ENCODE results near the gene GAN.

GAN gene

DNA sequence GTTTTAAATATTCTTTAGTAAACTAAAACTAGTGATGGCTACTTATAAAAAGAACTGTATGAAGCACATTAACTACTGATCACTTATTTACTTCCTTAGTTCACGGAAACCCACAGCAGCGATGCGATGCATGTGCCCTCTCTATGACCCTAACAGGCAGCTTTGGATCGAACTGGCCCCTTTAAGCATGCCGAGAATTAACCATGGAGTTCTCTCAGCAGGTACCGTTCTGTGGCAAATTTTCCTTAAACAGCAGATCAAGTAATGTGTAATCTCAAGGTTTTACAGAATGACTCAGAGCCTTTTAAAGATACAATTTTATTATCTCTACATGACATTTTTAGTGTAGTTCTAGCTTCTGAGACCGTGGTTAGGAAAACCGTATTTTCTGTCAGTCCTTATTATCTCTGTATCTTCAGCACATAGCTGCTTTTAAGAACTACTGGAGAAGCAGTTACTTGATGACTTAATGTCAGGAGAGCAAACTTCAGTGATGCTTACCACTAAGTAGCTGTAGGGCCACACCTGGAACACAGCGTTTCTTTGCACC lies 43.0 kb downstream of the GAN start:
- DNase-seq: no peak

GRCh38 chr16:81358860-81359259 lies 44.1 kb downstream of the GAN start:
- no peak for DNase-seq

DNA sequence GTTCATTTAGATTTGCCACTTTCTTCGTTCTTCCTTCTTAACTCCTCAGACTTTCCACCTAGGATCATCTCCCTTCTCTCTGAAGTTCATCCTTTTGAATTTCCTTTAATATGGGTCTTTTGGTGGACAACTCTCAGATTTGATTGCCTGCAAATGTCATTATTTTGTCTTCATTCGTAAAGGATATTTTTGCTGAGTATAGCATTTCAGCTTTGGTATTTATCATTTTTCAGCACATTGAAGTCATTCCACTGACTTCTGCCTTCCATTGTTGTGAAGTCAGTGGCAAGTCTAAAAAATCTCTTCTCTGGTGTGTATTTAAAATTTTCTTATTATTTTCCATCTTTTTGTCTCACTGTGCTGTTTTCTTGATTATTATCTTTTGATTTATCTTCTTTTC lies 45.4 kb downstream of the GAN start:
- no peak for DNase-seq

DNA sequence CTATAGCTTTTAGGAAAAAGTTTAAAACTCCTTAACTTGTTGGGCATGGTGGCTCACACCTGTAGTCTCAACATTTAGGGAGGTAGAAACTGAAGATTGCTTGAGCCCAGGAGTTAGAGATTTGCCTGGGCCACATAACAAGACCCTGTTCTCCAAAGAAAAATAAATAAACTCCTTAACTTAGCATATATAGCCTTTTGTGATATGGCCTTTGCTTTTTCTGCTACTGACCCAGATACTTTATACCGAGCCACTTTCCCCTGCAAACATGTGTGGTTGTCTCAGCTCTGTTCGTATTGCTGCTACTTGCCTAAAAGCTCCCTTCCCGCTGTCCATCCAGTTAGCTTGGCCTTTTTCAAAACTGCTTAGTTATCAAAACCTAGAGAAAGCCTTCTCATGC lies 51.0 kb downstream of the GAN start:
- no peak for DNase-seq

DNA sequence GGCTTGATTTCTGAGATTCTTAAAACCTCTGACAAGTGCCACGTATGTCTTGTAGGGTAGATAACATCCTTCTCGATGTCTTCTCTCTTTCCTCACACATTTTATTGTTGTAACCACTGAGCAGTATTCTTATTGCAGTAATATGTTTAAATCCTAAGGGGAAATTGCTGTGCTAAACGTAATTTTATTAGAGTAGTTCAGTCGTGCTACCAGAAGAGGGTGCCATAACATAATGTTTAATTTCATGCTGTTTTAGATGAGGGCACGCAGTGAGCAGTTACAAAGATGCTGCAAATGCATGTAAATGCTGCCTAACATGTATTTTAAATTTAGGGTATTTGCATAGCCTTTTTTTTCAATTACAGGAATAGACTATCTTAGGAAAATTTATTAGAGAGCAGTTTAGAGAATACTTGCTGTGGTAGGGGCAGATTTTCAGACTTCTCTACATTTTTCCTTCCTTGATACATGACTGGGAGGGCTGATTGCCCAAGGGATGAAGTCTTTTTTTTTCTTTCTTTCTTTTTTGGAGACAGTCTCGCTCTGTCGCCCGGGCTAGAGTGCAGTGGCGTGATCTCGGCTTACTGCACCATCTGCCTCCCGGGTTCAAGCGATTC lies 51.7 kb downstream of the GAN start:
- no peak for DNase-seq

GRCh38 chr16:81367821-81368220 lies 53.1 kb downstream of the GAN start:
- DNase-seq: no peak

GRCh38 chr16:81369888-81370504 lies 55.2 kb downstream of the GAN start:
- no peak for DNase-seq

- no peak for DNase-seq
Observed at GRCh38 chr16:81371106-81371505, 56.3 kb downstream of the GAN start.

DNA sequence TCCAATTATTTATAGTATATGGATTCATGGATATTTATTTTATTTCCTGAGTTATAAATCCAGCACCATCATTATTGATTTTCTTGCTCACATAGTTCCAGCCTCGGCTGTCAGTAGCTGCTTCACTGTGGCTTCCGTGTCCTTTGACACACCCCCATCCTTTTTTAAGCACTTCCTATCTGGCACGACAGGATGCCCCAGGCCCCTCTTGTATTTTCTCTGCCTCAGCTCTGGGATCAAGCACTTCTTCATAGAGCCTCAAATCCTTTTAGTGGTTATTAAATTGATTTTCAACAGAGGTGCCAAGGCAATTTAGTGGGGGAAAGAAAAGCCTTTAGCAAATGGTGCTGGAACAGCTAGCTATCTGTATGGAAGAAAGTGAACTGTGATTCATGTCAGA lies 59.8 kb downstream of the GAN start:
- no peak for DNase-seq

DNA sequence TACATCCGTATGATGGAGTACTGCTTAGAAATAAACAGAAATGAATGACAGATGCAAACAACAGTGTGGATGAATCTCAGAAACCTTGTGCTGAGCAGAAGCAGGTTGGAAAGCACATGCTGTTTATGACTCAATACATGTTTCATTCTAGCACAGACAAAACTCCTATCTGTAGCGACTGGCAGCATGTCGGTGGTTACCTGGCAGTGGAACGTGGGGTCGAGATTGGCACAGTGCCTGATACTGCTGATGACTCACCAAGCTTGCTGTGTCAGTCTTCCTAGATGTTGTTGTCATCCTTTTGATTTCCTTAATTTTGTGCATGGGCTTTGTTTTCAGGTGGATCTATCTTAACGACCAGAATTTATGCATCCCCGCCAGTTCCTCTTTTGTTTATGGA lies 62.1 kb downstream of the GAN start:
- DNase-seq: no peak

DNA sequence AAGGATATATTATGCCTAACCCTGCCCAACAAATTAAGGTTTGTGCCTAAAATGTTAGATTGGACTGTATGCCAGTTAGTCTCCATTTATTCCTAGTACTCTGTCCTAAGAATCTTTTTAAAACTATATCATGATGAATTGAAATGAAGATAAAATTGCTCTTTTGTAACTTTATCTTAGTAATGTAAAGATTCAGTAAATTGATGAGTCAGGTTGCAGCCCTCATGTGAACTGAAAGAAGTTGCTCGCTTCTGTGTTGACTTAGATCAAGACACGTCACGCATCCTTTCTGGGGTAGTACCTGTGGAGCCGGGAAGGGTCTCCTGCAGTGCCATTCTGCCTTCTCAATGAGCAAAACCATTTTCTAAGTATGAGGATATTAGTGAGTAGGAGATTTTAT lies 63.3 kb downstream of the GAN start:
- DNase-seq: no peak

DNA sequence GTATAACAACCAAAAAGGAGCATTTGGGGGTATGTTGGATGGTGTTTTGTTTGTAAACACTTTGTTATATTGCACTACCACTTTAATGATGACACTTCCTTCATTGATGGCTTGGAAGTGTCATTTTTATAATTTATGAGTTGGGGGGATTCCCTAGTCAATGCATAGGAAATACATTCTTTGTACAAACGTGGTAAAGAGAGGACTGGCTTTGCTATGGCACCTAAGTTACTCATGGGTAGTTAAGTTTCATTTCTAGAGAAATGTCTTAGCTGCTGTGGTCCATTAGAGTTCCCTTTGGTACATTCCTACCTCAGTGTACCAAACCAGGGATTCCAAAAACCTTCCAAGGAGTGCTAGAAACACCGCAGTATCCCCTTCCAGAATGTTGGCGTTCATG lies 66.2 kb downstream of the GAN start:
- DNase-seq: no peak

- DNase-seq: no peak
Observed at GRCh38 chr16:81384006-81384405, 69.2 kb downstream of the GAN start.

DNA sequence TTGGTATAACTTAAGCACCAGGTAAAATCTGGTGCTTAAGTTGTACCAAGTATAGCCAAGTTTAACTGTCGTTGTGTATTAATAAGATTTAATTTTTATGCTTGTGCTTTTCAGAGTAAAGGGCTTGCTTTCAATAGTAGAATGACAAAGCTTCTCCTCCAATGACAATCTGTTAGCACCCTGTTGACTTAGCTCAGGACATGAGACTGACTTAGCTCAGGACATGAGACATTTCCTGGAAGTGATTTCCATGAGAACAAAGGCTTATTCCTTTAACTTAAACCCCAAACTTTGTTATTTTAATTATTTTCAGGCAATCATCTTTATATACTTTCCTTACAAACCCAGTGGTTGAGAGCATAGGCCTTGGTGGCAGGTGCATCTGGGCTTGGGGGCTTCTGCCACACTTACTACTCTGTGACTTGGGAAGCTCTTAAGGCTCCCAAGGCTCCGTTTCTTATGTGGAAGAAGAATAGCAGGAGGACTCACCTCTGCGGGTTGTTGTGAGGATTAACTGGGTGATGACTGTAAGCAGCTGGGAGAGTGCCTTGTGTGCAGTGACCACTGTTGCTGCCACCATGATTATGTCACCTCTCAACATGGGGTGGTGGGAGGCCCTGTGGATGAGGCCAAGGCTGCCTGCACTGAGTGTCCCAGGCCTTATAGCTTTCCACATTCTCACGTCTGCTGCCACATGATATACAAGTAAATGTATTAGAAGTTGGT lies 70.4 kb downstream of the GAN start:
- no peak for DNase-seq

DNA sequence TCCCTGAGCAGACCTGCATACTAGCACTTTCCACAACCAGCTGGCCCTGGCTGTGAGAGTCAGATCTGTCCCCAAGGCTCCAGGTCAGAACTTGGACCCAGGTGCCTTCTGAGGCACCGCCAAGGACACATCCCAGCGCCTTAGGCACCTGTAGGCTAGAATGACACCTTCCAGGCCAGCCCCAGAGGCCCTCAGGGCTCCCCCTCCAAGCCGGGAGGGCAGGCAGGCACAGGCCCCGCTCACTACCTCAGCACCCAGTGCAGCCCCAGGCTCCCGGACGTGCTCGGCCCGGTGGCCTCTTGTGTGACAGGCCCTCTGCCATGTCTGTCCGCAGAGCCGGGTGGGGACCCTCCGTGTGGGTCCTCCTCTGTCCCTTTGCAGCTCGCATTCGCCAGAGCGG lies 73.6 kb downstream of the GAN start:
- no peak for DNase-seq

- no peak for DNase-seq
Observed at GRCh38 chr16:81390840-81391239, 76.1 kb downstream of the GAN start.

- no peak for DNase-seq
Observed at GRCh38 chr16:81392011-81392410, 77.2 kb downstream of the GAN start.

DNA sequence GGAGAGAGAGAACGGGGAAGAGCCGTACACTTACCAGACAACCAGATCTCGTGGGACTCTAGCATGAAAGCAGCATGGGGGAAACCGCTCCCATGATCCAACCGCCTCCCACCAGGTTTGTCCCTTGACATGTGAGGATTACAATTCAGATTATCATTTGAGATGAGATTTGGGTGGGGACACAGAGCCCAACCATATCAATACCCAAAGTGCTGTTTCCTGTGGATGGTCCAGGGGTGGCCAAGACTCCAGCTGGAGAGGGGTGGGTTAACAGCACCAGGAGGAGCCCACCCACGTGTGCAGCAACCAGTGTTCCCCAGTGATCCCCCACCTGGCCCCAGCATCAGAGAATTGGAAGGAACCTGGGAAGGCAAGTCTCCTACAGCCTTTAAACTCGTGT lies 79.7 kb downstream of the GAN start:
- no peak for DNase-seq

DNA sequence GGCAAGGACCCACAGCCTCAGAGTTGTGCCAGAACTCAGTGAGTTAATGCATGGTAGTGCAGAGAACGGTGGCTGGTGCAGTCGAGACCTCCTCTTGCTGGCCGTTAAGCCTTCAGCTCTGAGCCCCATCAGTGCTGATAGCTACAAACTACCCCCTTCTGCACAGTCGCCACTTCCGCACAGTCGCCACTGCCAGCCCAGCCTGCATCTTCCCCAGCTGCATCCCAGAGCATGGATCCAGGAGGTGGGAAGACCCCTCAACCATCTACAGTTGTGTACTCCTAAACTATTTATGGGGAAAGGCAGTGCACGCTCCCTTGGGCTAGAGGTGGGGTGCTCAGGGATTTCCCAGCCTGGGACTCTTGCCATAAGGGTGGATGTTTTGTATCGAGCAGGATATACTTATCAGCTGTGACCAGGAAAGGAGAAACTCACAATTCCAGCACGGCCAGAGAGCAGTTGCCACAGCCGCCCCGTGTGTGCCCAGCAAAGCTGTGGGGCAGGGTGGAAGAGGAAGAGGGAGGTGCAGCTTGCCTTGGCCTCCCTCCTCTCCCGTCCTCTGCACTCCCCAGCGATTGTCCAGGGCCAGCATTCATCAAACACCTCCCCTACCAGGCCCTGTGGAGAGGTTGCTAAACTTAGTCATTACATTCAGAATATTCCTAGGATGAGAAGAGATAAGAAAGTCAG lies 80.3 kb downstream of the GAN start:
- no peak for DNase-seq

DNA sequence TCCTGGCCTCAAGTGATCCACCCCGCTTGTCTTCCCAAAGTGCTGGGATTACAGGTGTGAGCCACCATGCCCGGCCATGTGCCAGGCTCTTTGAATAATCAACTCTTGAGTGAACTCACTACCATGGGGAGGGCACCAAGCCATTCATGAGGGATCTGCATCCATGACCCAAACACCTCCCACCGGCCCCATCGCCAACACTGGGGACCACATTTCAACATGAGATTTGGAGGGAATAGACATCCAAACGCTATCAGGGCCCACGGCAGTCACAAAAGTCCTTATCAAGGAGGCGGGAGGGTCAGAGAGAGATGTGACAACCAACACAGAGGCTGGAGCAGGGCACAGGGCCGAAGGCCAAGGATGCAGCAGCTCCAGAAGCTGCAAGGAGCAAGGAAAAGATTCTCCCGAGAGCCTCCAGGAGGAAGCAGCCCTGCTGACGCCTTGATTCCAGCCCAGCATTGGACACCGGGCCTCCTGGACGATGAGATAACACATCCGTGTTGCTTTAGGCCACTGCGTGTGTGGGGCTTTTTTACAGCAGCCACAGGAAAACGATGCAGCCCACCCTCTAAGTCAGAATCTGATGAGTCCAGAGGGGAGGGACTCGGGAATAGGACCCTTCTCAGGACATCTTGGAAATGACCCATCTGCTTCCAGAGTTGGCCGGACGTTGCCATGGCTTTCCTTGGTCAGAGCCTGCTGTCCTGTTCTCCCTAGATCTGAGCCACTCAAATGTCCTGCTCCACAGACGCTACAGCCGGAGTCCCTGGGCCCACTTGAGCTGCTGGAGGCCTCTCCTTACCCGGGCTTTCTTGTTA lies 82.5 kb downstream of the GAN start:
- DNase-seq: no peak

- no peak for DNase-seq
Observed at GRCh38 chr16:81397879-81398520, 83.2 kb downstream of the GAN start.

GRCh38 chr16:81399909-81400308 lies 85.1 kb downstream of the GAN start:
- DNase-seq: no peak
